MCF 10A (cell line): ENCODE measurements around the gene ATXN2. TPM values are rescaled to one million over a fixed set of nuclear protein-coding genes. Genes with fewer than 3 reads are reported as not detected.
"Not testable (repeated sequence)": the region's sequence is repeated elsewhere in the genome, so short reads cannot be mapped to it uniquely, and the experiment has no call there.

Source experiments
- BruUV-seq: library from RNA; stranded (reverse); fragments of 400-500 nt; replicated peaks from 2 replicates; lab custom pipeline; 2021; lab: Mats Ljungman, UMichigan
- CTCF ChIA-PET: fragments of 300-600 bp; sonication (Branson Sonifier 250); formaldehyde crosslinking; extraction: SDS; loops from one replicate; lab custom pipeline; 2021; ENCODE audit warnings: antibody characterized with exemption, inconsistent platforms; lab: Yijun Ruan, JAX
- POLR2A ChIA-PET: fragments of 300-600, 350-650 bp; sonication (Branson Sonifier 250); formaldehyde crosslinking; extraction: SDS; loops from one replicate; lab custom pipeline; 2020; ENCODE audit warnings: antibody characterized with exemption, inconsistent platforms; lab: Yijun Ruan, JAX
- DNase-seq: peaks from one replicate; pipeline ENCODE4 v3.0.0-alpha.2; 2018; ENCODE audit not compliant: unreplicated experiment
- H3K27ac Mint-ChIP-seq: one replicate; pipeline ENCODE4 v1.8.0; 2022; ENCODE audit warnings: mild to moderate bottlenecking, low read depth, mixed read lengths; ENCODE audit not compliant: unreplicated experiment
- H3K27me3 Mint-ChIP-seq: one replicate; pipeline ENCODE4 v1.8.0; 2022; ENCODE audit warnings: mixed read lengths; ENCODE audit not compliant: insufficient read depth, unreplicated experiment
- H3K36me3 Mint-ChIP-seq: one replicate; pipeline ENCODE4 v1.8.0; 2022; ENCODE audit warnings: mild to moderate bottlenecking, moderate library complexity, mixed read lengths; ENCODE audit not compliant: insufficient read depth, unreplicated experiment
- H3K4me1 Mint-ChIP-seq: one replicate; pipeline ENCODE4 v1.8.0; 2022; ENCODE audit warnings: mixed read lengths; ENCODE audit not compliant: insufficient read depth, unreplicated experiment
- H3K4me3 Mint-ChIP-seq: one replicate; pipeline ENCODE4 v1.8.0; 2022; ENCODE audit warnings: mild to moderate bottlenecking, moderate library complexity, mixed read lengths; ENCODE audit not compliant: unreplicated experiment
- H3K9me3 Mint-ChIP-seq: one replicate; pipeline ENCODE4 v1.8.0; 2022; ENCODE audit warnings: mixed read lengths; ENCODE audit not compliant: unreplicated experiment
- CTCF ChIP-seq: fragments of 200-600 bp; IDR thresholded peaks from one replicate; pipeline ENCODE4 v1.8.0; 2022; ENCODE audit warnings: antibody characterized with exemption, mild to moderate bottlenecking; ENCODE audit not compliant: unreplicated experiment
- intact Hi-C: fragments of 100-400 bp; cut with micrococcal nuclease; formaldehyde crosslinking; loops from 2 replicates; pipeline ENCODE4 v1.14.1; 2022
- total RNA-seq: library from RNA; stranded (reverse); gene quantifications from 2 replicates; pipeline ENCODE4 v1.2.3, GENCODE V29; 2022

ATXN2 gene
- total RNA-seq, 1 experiment from 2014 or later: 70.6 TPM

GRCh38 chr12:111602348-111602747 is 3.2 kb upstream of the ATXN2 start:
- Mint-ChIP-seq H3K36me3 (no peaks in the 10 kb centered on the region), H3K9me3 (no peaks in the 10 kb centered on the region), H3K4me3 (no peak overlapping the region), H3K27ac (no peak overlapping the region), H3K4me1 (no peaks in the 10 kb centered on the region), H3K27me3 (no peaks in the 10 kb centered on the region)
- intact Hi-C loops: no loop called here
- no peak for TF ChIP-seq CTCF
- no peak for DNase-seq
- ChIA-PET CTCF (no interaction called here), POLR2A (no interaction called here)
- BruUV-seq: no TSS peak

DNA sequence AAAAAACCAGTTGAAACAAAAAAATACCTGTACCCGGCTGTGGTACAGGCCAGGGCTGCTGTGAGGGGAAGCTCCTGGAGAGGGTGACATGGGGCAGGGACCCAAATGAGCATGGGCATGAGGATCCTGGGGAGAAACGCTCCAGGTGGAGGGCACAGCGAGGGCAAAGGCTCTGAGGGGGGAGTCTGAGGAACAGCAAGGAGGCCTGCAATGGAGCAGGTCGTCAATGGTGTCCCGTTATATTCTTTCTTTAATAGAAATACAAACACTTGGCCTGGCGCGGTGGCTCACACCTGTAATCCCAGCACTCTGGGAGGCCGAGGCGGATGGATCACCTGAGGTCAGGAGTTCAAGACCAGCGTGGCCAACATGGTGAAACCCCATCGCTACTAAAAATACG is 1.9 kb upstream of the ATXN2 start:
- H3K9me3 Mint-ChIP-seq, H3K27me3 Mint-ChIP-seq, H3K27ac Mint-ChIP-seq, intact Hi-C loops, BruUV-seq, H3K36me3 Mint-ChIP-seq, H3K4me1 Mint-ChIP-seq, CTCF ChIA-PET, H3K4me3 Mint-ChIP-seq, DNase-seq: not testable (repeated sequence)
- POLR2A ChIA-PET: interaction anchor here (0.7 kb wide), 1 partner anchor 678 kb away, joined by 3 read pairs; no protein-coding TSS in a partner anchor

DNA sequence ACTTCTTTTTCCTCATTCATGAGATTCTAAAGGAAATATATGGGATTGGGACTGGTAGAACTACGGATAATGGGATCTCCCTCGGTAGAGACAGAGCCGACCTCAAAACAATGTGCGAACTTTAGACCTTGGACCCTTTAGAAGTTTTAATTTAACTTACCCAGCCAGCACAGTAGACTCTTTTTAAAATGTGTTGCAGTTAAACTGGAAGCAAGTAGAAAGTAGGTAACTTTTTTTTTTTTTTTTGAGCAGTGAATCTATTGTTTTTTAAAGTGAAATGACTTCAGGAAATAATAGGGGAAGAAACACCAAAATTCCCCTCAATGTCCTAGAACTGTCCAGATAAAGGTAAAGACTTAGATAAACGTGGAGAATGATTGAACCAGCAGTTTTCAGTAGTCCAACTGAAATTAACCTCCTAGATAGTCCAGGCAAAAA is 1.1 kb upstream of the ATXN2 start:
- Mint-ChIP-seq H3K27ac (peak overlapping the region; percentile 55), H3K27me3 (no peaks in the 10 kb centered on the region), H3K9me3 (no peaks in the 10 kb centered on the region), H3K36me3 (peaks cover 6% of the 10 kb centered on the region), H3K4me1 (peaks cover 5% of the 10 kb centered on the region), H3K4me3 (peak overlapping the region; percentile 84)
- intact Hi-C loops: no loop called here
- BruUV-seq: no TSS peak
- no peak for DNase-seq
- ChIA-PET POLR2A (interaction anchor here (0.7 kb wide), 1 partner anchor 677 kb away, joined by 3 read pairs; no protein-coding TSS in a partner anchor), CTCF (no interaction called here)
- no peak for TF ChIP-seq CTCF

DNA sequence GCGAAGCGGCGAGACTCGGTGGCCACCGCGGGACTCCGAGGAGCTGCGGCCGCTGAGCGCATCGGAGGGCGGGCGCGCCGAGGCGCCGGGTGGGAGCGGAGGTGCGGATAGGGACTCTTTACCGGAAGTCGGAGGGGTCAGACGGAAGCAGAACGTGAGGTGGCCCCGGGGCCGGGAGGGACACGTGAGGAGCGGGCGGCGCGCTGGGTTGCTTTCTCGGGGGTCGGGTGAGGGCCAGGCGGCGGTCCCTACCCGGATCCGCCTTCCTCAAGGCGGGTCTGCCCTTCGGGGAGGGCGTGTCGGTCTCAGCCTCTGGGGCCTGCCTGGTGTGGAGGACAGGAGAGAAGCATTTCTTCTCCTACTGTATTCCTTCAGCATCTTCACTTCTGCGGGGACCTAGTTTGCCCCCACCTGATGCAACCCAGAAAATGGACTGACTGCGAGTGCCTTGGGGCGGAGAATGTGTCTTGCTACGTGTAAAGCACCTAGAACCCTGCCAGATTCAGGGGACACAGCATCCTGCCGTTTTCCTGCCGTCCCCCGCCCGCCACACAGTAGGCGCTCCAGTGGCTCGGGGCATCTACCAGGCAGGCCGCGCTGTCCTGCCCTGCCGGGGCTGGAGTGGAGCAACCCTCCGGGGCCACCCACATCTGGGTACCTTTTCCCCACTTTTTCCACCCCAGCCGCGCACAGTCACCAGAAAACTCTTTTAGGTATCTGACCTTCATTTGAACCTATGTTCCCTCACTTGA is 514 bp upstream of the ATXN2 start:
- CTCF ChIA-PET: no interaction called here
- POLR2A ChIA-PET: interaction anchor here (0.6 to 0.8 kb wide), 6 partner anchors 14 to 1552 kb away, joined by 3 to 6 read pairs (median 3); partner anchors contain the start of genes ACAD10 and BRAP
- no peaks in the 10 kb centered on the region for H3K9me3 Mint-ChIP-seq
- H3K27me3 Mint-ChIP-seq: no peaks in the 10 kb centered on the region
- H3K4me1 Mint-ChIP-seq: peaks cover 10% of the 10 kb centered on the region
- no peak for TF ChIP-seq CTCF
- TSS peak; percentile 88 for BruUV-seq
- intact Hi-C loops: no loop called here
- DNase-seq: peak; percentile 82
- H3K4me3 Mint-ChIP-seq: peak overlapping the region; percentile 84
- H3K36me3 Mint-ChIP-seq: peaks cover 6% of the 10 kb centered on the region
- peak overlapping the region; percentile 55 for H3K27ac Mint-ChIP-seq
